NCI-H524 (cell line): Measurements from ENCODE around the gene SLC17A4.

ENCODE experiments used
- DNase-seq, 2 experiments: peaks; one replicate each; lab custom pipeline; 2025; lab: John Stamatoyannopoulos, UW

The SLC17A4 gene

GRCh38 chr6:25821341-25821740, 66.8 kb downstream of the SLC17A4 start:
- DNase-seq = no peak

DNA sequence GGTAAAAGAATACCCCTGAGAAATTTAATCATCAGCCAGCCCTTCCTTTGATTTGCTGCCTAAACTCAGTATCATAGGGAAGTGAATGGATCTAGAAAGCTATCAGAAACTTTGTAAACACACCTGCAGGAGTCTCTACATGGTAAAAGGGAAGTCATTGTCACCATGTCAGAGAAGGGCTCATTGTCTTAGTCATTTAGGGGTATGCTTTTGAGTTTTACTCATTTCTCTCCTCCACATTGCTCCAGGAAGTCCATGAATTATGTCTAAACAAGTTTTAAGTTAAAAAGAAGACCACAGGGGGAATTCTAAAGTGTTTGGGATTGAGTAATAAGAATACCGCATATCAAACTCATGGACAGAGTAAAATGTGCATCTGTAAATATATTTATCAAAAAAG, 74.8 kb downstream of the SLC17A4 start:
- no peak for DNase-seq

DNA sequence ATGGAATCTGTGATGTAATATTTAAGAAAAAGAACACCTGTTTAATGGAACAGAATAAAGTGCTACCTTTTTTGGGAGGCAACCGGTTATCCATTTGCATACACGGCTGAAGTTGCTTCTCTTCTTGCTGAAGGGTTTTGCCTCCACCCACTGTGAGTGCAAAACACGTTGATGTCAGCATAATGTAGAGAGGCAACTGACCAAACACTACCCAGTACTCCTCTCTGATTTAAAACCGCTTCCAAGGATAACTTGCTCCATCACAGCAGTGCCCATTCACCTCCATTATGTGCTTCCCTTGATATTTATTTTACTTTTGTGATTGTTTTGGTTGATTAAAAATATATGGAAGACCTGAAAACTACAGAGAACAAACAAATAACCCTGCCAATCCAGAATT, 75.9 kb downstream of the SLC17A4 start:
- no peak for DNase-seq
